GM20000 (cell line): ENCODE data around the gene NFIX.

ENCODE experiments used
- DNase-seq: peaks from one replicate; pipeline ENCODE4 v3.0.0; 2012; ENCODE audit warnings: low spot score
- TF ChIP-seq, protein P1 (sequence below): IDR thresholded peaks from 2 replicates; pipeline ENCODE4 v1.5.1; 2012; ENCODE audit warnings: mild to moderate bottlenecking, control low read depth; ENCODE audit errors: extremely low read depth, missing control alignments

The NFIX gene

DNA sequence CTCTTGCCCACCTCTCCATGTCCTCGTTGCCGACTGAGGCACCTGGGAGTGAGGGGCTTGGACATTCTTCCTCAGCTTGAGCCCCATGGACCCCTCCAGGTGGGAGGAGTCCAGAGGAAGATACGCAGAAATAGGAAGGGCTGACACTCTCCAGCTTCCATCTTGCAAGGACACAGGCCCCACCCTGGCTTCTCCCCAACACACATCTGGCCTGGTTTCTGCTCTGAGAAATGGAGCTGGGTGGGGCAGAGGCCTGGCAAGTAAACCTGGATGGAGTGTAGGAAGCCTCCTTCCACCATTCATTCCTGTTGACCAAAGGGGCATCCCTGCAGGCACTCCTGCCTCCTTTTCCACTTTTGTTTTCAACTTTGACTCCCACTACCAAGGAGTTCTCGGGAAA, 50.5 kb downstream of the NFIX start:
- DNase-seq = no peak
- TF ChIP-seq, protein P1, sequence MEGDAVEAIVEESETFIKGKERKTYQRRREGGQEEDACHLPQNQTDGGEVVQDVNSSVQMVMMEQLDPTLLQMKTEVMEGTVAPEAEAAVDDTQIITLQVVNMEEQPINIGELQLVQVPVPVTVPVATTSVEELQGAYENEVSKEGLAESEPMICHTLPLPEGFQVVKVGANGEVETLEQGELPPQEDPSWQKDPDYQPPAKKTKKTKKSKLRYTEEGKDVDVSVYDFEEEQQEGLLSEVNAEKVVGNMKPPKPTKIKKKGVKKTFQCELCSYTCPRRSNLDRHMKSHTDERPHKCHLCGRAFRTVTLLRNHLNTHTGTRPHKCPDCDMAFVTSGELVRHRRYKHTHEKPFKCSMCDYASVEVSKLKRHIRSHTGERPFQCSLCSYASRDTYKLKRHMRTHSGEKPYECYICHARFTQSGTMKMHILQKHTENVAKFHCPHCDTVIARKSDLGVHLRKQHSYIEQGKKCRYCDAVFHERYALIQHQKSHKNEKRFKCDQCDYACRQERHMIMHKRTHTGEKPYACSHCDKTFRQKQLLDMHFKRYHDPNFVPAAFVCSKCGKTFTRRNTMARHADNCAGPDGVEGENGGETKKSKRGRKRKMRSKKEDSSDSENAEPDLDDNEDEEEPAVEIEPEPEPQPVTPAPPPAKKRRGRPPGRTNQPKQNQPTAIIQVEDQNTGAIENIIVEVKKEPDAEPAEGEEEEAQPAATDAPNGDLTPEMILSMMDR = no peak

DNA sequence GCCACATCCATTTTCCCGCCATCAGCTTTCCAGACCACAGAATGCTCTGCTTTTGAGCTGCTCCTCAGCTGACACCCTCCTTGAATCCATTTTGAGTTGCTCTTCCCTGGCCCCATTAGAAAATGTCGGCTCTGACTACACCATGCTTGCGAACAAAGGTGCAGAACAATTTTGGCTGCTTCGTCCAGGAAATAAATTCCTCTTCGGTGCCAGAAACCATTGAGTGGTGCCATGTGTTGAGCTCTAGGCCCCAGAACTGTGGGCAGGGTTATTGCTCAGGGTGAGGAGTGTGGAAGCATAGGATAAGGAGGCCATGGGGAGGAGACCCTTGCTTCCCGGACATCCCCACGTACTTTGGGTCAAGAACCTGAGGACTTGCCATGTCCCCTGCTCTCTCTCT, 52.1 kb downstream of the NFIX start:
- TF ChIP-seq, protein P1 = no peak
- no peak for DNase-seq

DNA sequence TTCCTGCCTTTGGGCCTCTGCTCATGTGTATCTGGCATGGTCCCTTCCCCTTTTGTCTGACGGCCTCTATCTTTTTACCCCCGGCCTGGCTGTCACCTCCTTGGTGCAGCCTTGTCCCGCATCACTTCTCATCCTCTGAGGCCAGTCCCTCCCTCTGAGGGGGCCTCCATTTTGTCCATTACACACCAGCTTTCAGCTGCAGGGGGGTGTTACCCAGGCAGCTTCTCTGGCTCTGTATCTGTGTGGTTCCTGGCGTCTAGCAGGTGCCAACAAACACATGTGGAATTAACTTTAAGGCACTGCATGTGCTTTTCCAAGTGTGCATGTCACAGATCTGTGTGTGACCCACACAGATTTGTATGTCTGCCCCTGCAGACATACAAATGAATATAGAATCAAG, 55.0 kb downstream of the NFIX start:
- TF ChIP-seq, protein P1 = no peak

GRCh38 chr19:13051557-13052165, 56.4 kb downstream of the NFIX start:
- TF ChIP-seq, protein P1 = no peak
- DNase-seq = no peak

More for the DNA sequence above, 55.0 kb downstream of the NFIX start:
- no peak for DNase-seq

DNA sequence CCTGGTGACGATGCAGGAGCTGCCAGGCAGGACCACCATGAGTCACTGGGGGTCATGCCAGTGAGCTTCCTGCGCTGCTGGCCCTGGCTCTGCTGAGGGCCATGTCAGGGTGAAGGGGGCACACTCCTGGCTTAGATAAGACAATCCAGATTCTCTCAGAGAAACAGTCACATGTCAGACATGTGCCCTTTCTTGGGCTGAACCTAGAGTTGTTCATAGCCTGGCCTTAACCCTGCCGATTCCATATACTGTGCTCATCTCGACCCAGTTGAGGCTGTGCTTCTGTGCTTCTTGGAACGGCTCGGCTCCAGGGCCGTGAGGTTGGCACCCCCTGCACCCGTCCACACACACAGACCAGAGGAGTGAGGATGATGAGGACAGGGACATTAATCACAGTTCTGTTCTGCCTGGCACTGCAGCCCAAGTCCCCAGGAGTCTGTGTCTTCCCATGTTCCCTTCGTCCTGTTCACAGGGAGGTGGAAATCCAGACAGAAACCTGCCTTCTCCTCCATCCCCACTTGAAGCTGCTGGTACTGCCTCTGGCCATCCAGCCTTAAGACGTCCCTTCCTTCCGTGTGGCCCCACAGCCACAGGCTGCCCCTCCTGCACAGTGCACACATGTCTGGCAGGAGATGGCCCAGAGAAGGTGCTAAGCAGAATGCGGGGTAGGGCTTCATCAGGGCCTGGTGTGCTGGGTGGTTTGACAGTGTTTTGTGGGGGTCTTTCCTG, 57.3 kb downstream of the NFIX start:
- TF ChIP-seq, protein P1 = no peak
- DNase-seq = no peak

GRCh38 chr19:13053238-13053637, 58.0 kb downstream of the NFIX start:
- no peak for DNase-seq
- TF ChIP-seq, protein P1 = no peak

DNA sequence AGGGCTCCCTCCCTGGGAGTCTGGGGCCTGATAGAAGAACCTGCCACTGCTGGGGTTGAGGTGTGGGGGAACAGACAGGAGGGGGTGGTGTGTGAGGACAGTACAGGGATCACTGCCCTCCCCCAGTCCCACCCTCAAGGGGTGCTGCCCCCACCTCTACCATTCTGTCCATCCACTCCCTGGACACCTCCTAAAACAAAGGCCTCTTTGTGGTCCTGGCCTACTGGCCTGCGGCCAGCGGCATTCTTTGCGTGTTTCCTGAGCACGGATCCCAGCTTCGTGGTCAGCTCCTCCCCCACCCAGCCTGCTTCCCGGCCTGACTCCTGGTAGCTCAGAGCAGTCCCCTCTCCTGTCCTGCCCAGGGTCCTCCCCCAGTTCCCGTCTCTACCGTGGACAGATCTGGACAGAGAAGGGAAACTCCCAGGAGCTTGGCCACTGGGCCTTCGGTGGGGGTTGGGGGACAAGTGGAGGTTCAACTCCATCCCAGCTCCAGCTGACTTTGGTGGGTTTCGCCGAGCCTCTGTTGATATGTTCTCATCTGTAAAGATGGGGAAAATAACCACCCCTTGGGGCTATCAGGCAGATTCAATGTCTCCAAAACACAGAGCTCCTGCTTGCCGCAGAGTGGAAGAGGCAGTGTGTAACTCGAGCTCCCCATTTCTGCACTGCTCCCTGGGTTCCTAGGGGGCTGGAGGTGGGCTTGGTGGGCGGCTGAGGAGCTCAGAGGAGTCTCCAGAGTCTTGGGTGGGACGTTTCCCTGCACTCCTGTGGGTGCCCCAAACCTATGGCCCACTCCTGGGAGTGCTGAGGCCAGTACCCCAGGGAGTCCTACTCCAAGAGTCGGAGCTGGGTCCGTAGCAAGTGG, 58.7 kb downstream of the NFIX start:
- TF ChIP-seq, protein P1 = no peak
- DNase-seq = no peak
